ENCODE measurements around the gene CNNM4. TPM values are rescaled to one million over a fixed set of nuclear protein-coding genes. Genes with fewer than 3 reads are reported as not detected.

The CNNM4 gene
- total RNA-seq, 1 donor, result 5.1 TPM

GRCh38 chr2:96857667-96858372 is 97.1 kb downstream of the CNNM4 start, which contains the start of gene ANKRD39:
ANKRD39 (minus strand) TSS chr2:96858016; CDS start chr2:96857987, 29 bp downstream.
- peak within 1 kb of the TSS; percentile 87 for H3K4me3 ChIP-seq (ENCODE audit: insufficient read depth, low read length)
- no peaks in the 10 kb centered on the region for H3K9me3 ChIP-seq (ENCODE audit: low read depth, low read length)
- peak; percentile 100 for DNase-seq (ENCODE audit: insufficient read length, low spot score, missing footprints)
- H3K27me3 ChIP-seq (ENCODE audit: insufficient read depth, low read length), result no peaks in the 10 kb centered on the region
- peak within 1 kb of the TSS; percentile 70 for H3K27ac ChIP-seq (ENCODE audit: low read depth, low read length)
- H4K20me1 ChIP-seq (ENCODE audit: insufficient read depth, low read length), result peaks cover 15% of the 10 kb centered on the region
- peak within 1 kb of the TSS; percentile 81 for H2AFZ ChIP-seq (ENCODE audit: low read length)
- H3K4me2 ChIP-seq (ENCODE audit: insufficient read depth, low read length), result peak within 1 kb of the TSS; percentile 84
- H3K36me3 ChIP-seq (ENCODE audit: insufficient read depth, low read length), result peaks cover 27% of the 10 kb centered on the region
- peaks cover 20% of the 10 kb centered on the region for H3K4me1 ChIP-seq (ENCODE audit: insufficient read depth, low read length)
- H3K79me2 ChIP-seq (ENCODE audit: insufficient read depth, low read length), result peaks cover 23% of the 10 kb centered on the region
- TF ChIP-seq CTCF (IDR thresholded peaks at IDR 0.05; ENCODE audit: extremely low read depth, low read depth, low read length), result peak; percentile 69

GRCh38 chr2:96859099-96859649 is 98.5 kb downstream of the CNNM4 start:
- Histone ChIP-seq H3K4me1 (ENCODE audit: insufficient read depth, low read length) (peaks cover 20% of the 10 kb centered on the region), H3K79me2 (ENCODE audit: insufficient read depth, low read length) (peaks cover 23% of the 10 kb centered on the region), H3K4me2 (ENCODE audit: insufficient read depth, low read length) (peak overlapping the region; percentile 80), H2AFZ (ENCODE audit: low read length) (no peak overlapping the region), H3K27me3 (ENCODE audit: insufficient read depth, low read length) (no peaks in the 10 kb centered on the region), H3K4me3 (ENCODE audit: insufficient read depth, low read length) (peak overlapping the region; percentile 87), H3K27ac (ENCODE audit: low read depth, low read length) (no peak overlapping the region), H3K36me3 (ENCODE audit: insufficient read depth, low read length) (peaks cover 38% of the 10 kb centered on the region), H4K20me1 (ENCODE audit: insufficient read depth, low read length) (peaks cover 22% of the 10 kb centered on the region), H3K9me3 (ENCODE audit: low read depth, low read length) (no peaks in the 10 kb centered on the region)
- peak; percentile 50 for DNase-seq (ENCODE audit: insufficient read length, low spot score, missing footprints)
- TF ChIP-seq CTCF (IDR thresholded peaks at IDR 0.05; ENCODE audit: extremely low read depth, low read depth, low read length), result no peak

- peaks cover 43% of the 10 kb centered on the region for H3K36me3 ChIP-seq (ENCODE audit: insufficient read depth, low read length)
- H3K4me2 ChIP-seq (ENCODE audit: insufficient read depth, low read length), result no peak overlapping the region
- TF ChIP-seq CTCF (IDR thresholded peaks at IDR 0.05; ENCODE audit: extremely low read depth, low read depth, low read length), result no peak
Measured at GRCh38 chr2:96859681-96860064, 99.0 kb downstream of the CNNM4 start.

More at GRCh38 chr2:96859681-96860064, 99.0 kb downstream of the CNNM4 start:
- no peak overlapping the region for H3K27ac ChIP-seq (ENCODE audit: low read depth, low read length)
- DNase-seq (ENCODE audit: insufficient read length, low spot score, missing footprints), result no peak
- no peaks in the 10 kb centered on the region for H3K9me3 ChIP-seq (ENCODE audit: low read depth, low read length)
- no peaks in the 10 kb centered on the region for H3K27me3 ChIP-seq (ENCODE audit: insufficient read depth, low read length)
- no peak overlapping the region for H3K4me3 ChIP-seq (ENCODE audit: insufficient read depth, low read length)
- no peak overlapping the region for H2AFZ ChIP-seq (ENCODE audit: low read length)
- peaks cover 26% of the 10 kb centered on the region for H4K20me1 ChIP-seq (ENCODE audit: insufficient read depth, low read length)
- H3K79me2 ChIP-seq (ENCODE audit: insufficient read depth, low read length), result peaks cover 25% of the 10 kb centered on the region
- peaks cover 20% of the 10 kb centered on the region for H3K4me1 ChIP-seq (ENCODE audit: insufficient read depth, low read length)
